Panc1 (cell line): ENCODE measurements around the gene PLAU. TPM values are rescaled to one million over a fixed set of nuclear protein-coding genes. Genes with fewer than 3 reads are reported as not detected.

Experiments
- ATAC-seq: fragments of 200-7000 bp; cut with Tn5 transposase; 2 replicates; pipeline ENCODE4 v1.9.1; 2020; ENCODE audit warnings: mild to moderate bottlenecking, moderate library complexity
- BruUV-seq: library from RNA; stranded (reverse); fragments of 400-500 nt; replicated peaks from 2 replicates; lab custom pipeline; 2021; lab: Mats Ljungman, UMichigan
- CTCF ChIA-PET: fragments of 300-600 bp; sonication (Branson Sonifier 250); formaldehyde crosslinking; loops from one replicate; lab custom pipeline; 2022; ENCODE audit warnings: antibody characterized with exemption; lab: Charles Lee
- POLR2A ChIA-PET: fragments of 300-600 bp; sonication (Branson Sonifier 250); formaldehyde crosslinking; loops from one replicate; lab custom pipeline; 2022; ENCODE audit warnings: antibody characterized with exemption; lab: Charles Lee
- DNase-seq: peaks from one replicate; pipeline ENCODE4 v3.0.0-alpha.2; 2010; ENCODE audit warnings: low read depth, low spot score
- H3K27ac ChIP-seq: 2 replicates; pipeline ENCODE4 v1.5.1; 2011; ENCODE audit warnings: mild to moderate bottlenecking, low read length, inconsistent platforms
- H3K27me3 ChIP-seq: fragments of 200-500 bp; sonication (Bioruptor generic); 2 replicates; pipeline ENCODE4 v1.6.0; 2014; ENCODE audit warnings: low read length, inconsistent platforms; ENCODE audit not compliant: control insufficient read depth, insufficient read depth
- H3K36me3 ChIP-seq: fragments of 200-500 bp; sonication (Bioruptor generic); 2 replicates; pipeline ENCODE4 v1.5.1; 2014; ENCODE audit warnings: inconsistent platforms, mild to moderate bottlenecking, low read length, moderate library complexity; ENCODE audit not compliant: control insufficient read depth, insufficient read depth
- H3K4me1 ChIP-seq: 2 replicates; pipeline ENCODE4 v1.5.1; 2011; ENCODE audit warnings: inconsistent platforms, mild to moderate bottlenecking, low read length, moderate library complexity; ENCODE audit not compliant: control insufficient read depth, insufficient read depth
- H3K4me3 ChIP-seq, 2 experiments: 2 replicates each; pipeline ENCODE4 v1.5.1; 2011 to 2012; ENCODE audit warnings: low read depth in 2 of 2, low read length in 2 of 2, mild to moderate bottlenecking in 2 of 2, inconsistent platforms in 1 of 2, moderate library complexity in 1 of 2
- H3K9me3 ChIP-seq: fragments of 200-500 bp; sonication (Bioruptor generic); 2 replicates; pipeline ENCODE4 v1.5.1; 2014; ENCODE audit warnings: low read depth, mild to moderate bottlenecking, inconsistent platforms, low read length, moderate library complexity; ENCODE audit not compliant: control insufficient read depth, insufficient read depth
- CTCF ChIP-seq: fragments of 450-650 bp; IDR thresholded peaks from 2 replicates; pipeline ENCODE4 v1.5.1; 2017; ENCODE audit warnings: mild to moderate bottlenecking
- POLR2AphosphoS5 ChIP-seq: IDR thresholded peaks from 2 replicates; pipeline ENCODE4 v1.6.1; 2012; ENCODE audit warnings: mild to moderate bottlenecking, low read depth, low read length, moderate library complexity
- REST ChIP-seq, 2 experiments: IDR thresholded peaks; 2 replicates each; pipeline ENCODE4 v1.6.1; 2011 to 2012; ENCODE audit warnings: low read depth in 2 of 2, control low read depth in 1 of 2, low read length in 1 of 2, mild to moderate bottlenecking in 1 of 2, moderate library complexity in 1 of 2; ENCODE audit not compliant: insufficient read depth in 1 of 2
- SIN3A ChIP-seq: IDR thresholded peaks from 2 replicates; pipeline ENCODE4 v1.6.1; 2012; ENCODE audit warnings: low read depth, mild to moderate bottlenecking, low read length, moderate library complexity, borderline replicate concordance; ENCODE audit not compliant: insufficient read depth
- TCF7L2 ChIP-seq: IDR thresholded peaks from 2 replicates; pipeline ENCODE4 v1.6.1; 2011; ENCODE audit warnings: mild to moderate bottlenecking, low read depth, low read length, inconsistent platforms
- in situ Hi-C: cut with HindIII; loops from 2 replicates; pipeline ENCODE4 v1.10.0; 2016; ENCODE audit warnings: low sequenced_read_pairs, low pct_unique_long_range_greater_than_20kb
- intact Hi-C: fragments of 100-400 bp; cut with micrococcal nuclease; formaldehyde crosslinking; loops from one replicate; pipeline ENCODE4 v1.10.0; 2022; ENCODE audit not compliant: unreplicated experiment
- total RNA-seq: library from RNA; stranded (reverse); gene quantifications from one replicate; pipeline ENCODE4 v1.2.1, GENCODE V29; 2021; ENCODE audit not compliant: unreplicated experiment

Gene PLAU
- total RNA-seq, 1 experiment from 2014 or later, result 305 TPM

- Histone ChIP-seq H3K36me3 (no peaks in the 10 kb centered on the region; the same call in 1 of the 2 replicates), H3K4me3 (peak overlapping the region; percentile 73 to 77), H3K27me3 (no peaks in the 10 kb centered on the region), H3K4me1 (peaks cover 65% of the 10 kb centered on the region), H3K9me3 (no peaks in the 10 kb centered on the region), H3K27ac (peak overlapping the region; percentile 97)
- ChIA-PET POLR2A (interaction anchor here (0.5 to 1.4 kb wide), 4 partner anchors 9 to 88 kb away, joined by 3 to 7 read pairs (median 6); no protein-coding TSS in a partner anchor), CTCF (interaction anchor here (0.7 to 0.8 kb wide), 2 partner anchors 21 to 23 kb away, joined by 3 to 9 read pairs; no protein-coding TSS in a partner anchor)
- intact Hi-C loops (no loop called here), in situ Hi-C loops (no loop called here)
- TF ChIP-seq CTCF (no peak), TCF7L2 (no peak; the same call in 1 of the 2 replicates), SIN3A (0 out of 2 replicates have a peak, but pooled peaks have one; percentile 32), REST (IDR thresholded peaks at IDR 0.05; ENCODE audit: insufficient read depth in 1 of 2, low read depth in 2 of 2, low read length in 1 of 2) (0 out of 4 replicates have a peak, but pooled peaks of 1 of the 2 experiments have one; percentile 5), POLR2AphosphoS5 (peak; percentile 61)
- no TSS peak for BruUV-seq
- DNase-seq, result peak; percentile 97
- peak; percentile 58 for ATAC-seq
These were observed 1.9 kb upstream of the PLAU start for GRCh38 chr10:73908853-73909539.

- no peaks in the 10 kb centered on the region for H3K9me3 ChIP-seq
- peak overlapping the region; percentile 73 to 77 for H3K4me3 ChIP-seq
- H3K27ac ChIP-seq, result peak overlapping the region; percentile 97
- no peaks in the 10 kb centered on the region; the same call in 1 of the 2 replicates for H3K36me3 ChIP-seq
- in situ Hi-C loops, result no loop called here
- no peak for TF ChIP-seq REST (IDR thresholded peaks at IDR 0.05; ENCODE audit: insufficient read depth in 1 of 2, low read depth in 2 of 2, low read length in 1 of 2)
- no peak for TF ChIP-seq TCF7L2
- no peak for TF ChIP-seq CTCF
- TF ChIP-seq SIN3A, result no peak
- TF ChIP-seq POLR2AphosphoS5, result no peak
- POLR2A ChIA-PET, result no interaction called here
- intact Hi-C loops, result no loop called here
- no peaks in the 10 kb centered on the region for H3K27me3 ChIP-seq
- ATAC-seq, result peak; percentile 0
- CTCF ChIA-PET, result no interaction called here
- BruUV-seq, result no TSS peak
- peaks cover 70% of the 10 kb centered on the region for H3K4me1 ChIP-seq
- no peak for DNase-seq
These were observed 1.3 kb upstream of the PLAU start for GRCh38 chr10:73909540-73910115.
